ENCODE measurements around the gene TTLL5.
A peak's percentile ranks its signal among the peaks of the same experiment; 100 is the strongest.
"Not testable (repeated sequence)": the region's sequence is repeated elsewhere in the genome, so short reads cannot be mapped to it uniquely, and the experiment has no call there.

TTLL5 gene

DNA sequence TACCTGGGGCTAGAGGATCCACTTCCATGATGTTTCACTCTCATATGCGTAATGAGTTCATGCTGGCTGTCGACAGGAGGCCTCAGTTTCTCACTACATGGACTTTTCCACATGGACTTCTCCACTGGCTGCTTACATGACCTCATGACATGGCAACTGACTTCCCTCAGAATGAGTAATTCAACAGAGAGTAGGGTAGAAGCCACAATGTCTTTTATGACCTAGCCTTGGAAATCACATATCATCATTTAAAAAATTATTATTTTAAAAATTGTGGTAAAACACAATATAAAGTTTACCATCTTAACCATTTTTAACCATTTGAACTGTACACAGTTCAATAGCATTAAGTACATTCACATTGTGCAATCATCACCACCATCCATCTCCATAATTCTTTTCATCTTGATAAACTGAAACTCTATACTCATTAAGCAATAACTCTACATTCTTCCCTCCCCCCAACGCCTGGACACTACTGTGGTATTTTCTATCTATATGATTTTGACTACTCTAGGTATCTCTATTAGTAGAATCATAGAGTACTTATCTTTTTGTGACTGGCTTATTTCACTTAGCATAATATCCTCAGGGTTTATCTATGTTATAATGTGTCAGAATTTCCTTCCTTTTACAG lies 176.2 kb downstream of the TTLL5 start:
- no peak overlapping the region for H3K4me3 ChIP-seq (ENCODE audit: low read length)
- DNase-seq (ENCODE audit: low read depth): peak; percentile 52
- H3K9ac ChIP-seq (ENCODE audit: low read length): no peak overlapping the region
- H3K27me3 ChIP-seq (replicated peaks; ENCODE audit: control insufficient read depth, insufficient read depth, low read length): no peaks in the 10 kb centered on the region
- peaks cover 6% of the 10 kb centered on the region for H3K4me1 ChIP-seq (ENCODE audit: control insufficient read depth, insufficient read depth, low read length)
- no peaks in the 10 kb centered on the region for H3K36me3 ChIP-seq (ENCODE audit: control insufficient read depth, insufficient read depth, low read length, severe bottlenecking)
- H3K9me3 ChIP-seq (ENCODE audit: control insufficient read depth, low read length): peaks cover 13% of the 10 kb centered on the region

DNA sequence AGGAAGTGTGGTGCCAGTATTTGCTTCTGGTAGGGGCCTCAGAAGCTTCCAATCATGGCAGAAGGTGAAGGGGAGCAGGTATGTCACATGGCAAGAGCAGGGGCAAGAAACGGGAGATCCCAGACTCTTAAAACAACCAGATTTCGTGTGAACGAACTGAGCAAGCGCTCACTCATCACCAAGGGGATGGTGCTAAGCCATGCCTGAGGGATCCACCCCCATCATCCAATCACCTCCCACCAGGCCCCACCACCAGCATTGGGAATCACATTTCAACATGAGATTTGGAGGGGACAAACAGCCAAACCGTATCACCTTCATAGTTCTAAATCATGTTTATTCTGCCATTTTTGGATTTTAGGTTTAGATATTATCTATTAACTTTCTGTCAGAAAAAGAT lies 179.9 kb downstream of the TTLL5 start:
- H3K9me3 ChIP-seq (ENCODE audit: control insufficient read depth, low read length): peaks cover 13% of the 10 kb centered on the region
- no peak overlapping the region for H3K9ac ChIP-seq (ENCODE audit: low read length)
- no peaks in the 10 kb centered on the region for H3K27me3 ChIP-seq (replicated peaks; ENCODE audit: control insufficient read depth, insufficient read depth, low read length)
- no peak overlapping the region for H3K4me3 ChIP-seq (ENCODE audit: low read length)
- H3K36me3 ChIP-seq (ENCODE audit: control insufficient read depth, insufficient read depth, low read length, severe bottlenecking): no peaks in the 10 kb centered on the region
- DNase-seq (ENCODE audit: low read depth): no peak
- peaks cover 5% of the 10 kb centered on the region for H3K4me1 ChIP-seq (ENCODE audit: control insufficient read depth, insufficient read depth, low read length)

DNA sequence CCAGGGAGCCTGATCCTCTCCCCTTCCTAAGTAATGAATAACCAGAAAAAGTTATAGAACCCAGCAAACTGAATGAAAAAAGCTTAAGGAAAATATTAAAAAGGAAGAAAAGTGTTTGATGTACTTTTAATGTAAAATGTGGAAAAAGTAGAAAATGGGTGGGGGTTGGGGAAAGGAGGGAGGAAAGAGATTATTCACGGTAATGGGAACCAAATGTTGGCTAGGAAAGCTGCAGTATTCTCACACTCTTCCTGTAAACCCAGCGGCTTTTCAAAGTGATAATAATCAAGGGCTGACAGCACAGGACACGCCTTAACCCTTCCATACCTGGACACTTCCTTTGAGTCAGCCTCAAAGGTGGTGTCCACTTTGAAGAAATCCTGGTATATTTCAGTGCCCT lies 181.5 kb downstream of the TTLL5 start:
- DNase-seq (ENCODE audit: low read depth): no peak
- no peak overlapping the region for H3K9ac ChIP-seq (ENCODE audit: low read length)
- H3K9me3 ChIP-seq (ENCODE audit: control insufficient read depth, low read length): peaks cover 13% of the 10 kb centered on the region
- no peaks in the 10 kb centered on the region for H3K36me3 ChIP-seq (ENCODE audit: control insufficient read depth, insufficient read depth, low read length, severe bottlenecking)
- H3K27me3 ChIP-seq (replicated peaks; ENCODE audit: control insufficient read depth, insufficient read depth, low read length): no peaks in the 10 kb centered on the region
- peaks cover 11% of the 10 kb centered on the region for H3K4me1 ChIP-seq (ENCODE audit: control insufficient read depth, insufficient read depth, low read length)
- H3K4me3 ChIP-seq (ENCODE audit: low read length): no peak overlapping the region

DNA sequence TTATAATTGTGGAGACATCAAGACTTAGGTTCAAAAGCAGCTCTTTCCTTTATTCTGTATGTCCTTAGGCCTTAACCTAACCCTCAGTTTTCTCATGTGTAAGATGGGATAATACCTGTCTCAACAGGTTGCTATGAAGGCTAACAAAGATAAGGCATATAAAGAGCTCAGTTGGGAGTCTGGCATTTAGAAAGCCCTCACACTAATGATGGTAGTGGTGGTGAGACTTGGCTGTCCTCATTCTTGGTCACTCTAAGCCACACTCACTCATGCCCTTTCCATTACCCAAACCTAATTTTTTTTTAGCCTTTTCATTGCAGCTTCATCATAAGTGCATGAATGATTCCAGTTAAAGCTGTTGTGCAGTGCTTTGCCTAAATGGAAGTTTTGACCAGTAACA lies 183.4 kb downstream of the TTLL5 start:
- H3K27me3 ChIP-seq (replicated peaks; ENCODE audit: control insufficient read depth, insufficient read depth, low read length): no peaks in the 10 kb centered on the region
- DNase-seq (ENCODE audit: low read depth): no peak
- peaks cover 21% of the 10 kb centered on the region for H3K4me1 ChIP-seq (ENCODE audit: control insufficient read depth, insufficient read depth, low read length)
- no peaks in the 10 kb centered on the region for H3K36me3 ChIP-seq (ENCODE audit: control insufficient read depth, insufficient read depth, low read length, severe bottlenecking)
- H3K4me3 ChIP-seq (ENCODE audit: low read length): no peak overlapping the region
- no peak overlapping the region for H3K9ac ChIP-seq (ENCODE audit: low read length)
- peaks cover 4% of the 10 kb centered on the region for H3K9me3 ChIP-seq (ENCODE audit: control insufficient read depth, low read length)

DNA sequence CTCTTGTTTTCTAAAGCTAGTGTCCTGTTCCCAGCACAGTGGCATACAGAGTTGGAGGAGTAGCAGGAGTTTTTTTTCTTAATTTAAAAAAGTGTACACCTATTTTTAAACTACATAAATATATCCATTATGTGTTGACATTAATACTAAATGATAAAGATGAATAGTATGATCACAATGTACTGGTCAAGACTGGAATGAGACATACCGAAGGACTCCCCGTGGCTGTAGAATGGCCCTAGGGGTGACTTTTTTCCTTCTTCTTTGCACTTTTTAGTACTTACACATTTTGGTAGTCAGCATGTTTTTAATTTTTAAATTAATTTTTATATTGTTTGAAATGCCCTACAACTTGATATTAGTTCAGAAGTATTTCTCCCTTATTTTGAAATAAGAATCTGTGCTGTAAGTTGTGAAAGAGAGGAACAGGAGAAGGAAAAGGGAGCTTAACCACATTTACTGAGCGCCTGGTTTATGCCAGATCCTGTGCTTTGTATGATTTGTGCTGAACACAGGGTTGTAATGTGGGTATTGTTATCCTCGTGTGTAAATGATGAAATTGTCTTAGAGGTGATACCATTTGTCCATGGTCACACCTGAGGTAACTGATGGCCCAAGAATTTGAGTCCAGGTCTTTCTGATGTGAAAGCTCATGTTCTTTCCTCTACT lies 184.2 kb downstream of the TTLL5 start:
- Histone ChIP-seq H3K4me3 (ENCODE audit: low read length) (no peak overlapping the region), H3K9me3 (ENCODE audit: control insufficient read depth, low read length) (no peaks in the 10 kb centered on the region), H3K36me3 (ENCODE audit: control insufficient read depth, insufficient read depth, low read length, severe bottlenecking) (no peaks in the 10 kb centered on the region), H3K4me1 (ENCODE audit: control insufficient read depth, insufficient read depth, low read length) (peaks cover 21% of the 10 kb centered on the region), H3K27me3 (replicated peaks; ENCODE audit: control insufficient read depth, insufficient read depth, low read length) (no peaks in the 10 kb centered on the region), H3K9ac (ENCODE audit: low read length) (no peak overlapping the region)
- no peak for DNase-seq (ENCODE audit: low read depth)

DNA sequence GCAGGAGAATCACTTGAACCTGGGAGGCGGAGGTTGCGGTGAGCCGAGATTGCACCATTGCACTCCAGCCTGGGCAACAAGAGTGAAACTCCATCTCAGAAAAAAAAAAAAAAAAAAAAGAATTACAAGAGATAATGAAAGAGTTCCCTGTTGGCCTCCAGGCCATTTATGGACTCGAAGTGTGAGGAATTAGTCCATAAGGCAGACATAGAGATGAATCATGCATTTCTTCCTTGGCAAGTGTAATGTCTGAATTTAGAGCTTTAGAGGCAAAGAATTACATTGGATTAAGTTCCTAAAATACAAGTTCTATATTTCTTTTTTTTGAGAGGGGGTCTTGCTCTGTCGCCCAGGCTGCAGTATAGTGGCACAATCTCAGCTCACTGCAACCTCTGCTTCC lies 185.6 kb downstream of the TTLL5 start:
- H3K4me3 ChIP-seq (ENCODE audit: low read length); H3K27me3 ChIP-seq (replicated peaks; ENCODE audit: control insufficient read depth, insufficient read depth, low read length); H3K9me3 ChIP-seq (ENCODE audit: control insufficient read depth, low read length); DNase-seq (ENCODE audit: low read depth); H3K36me3 ChIP-seq (ENCODE audit: control insufficient read depth, insufficient read depth, low read length, severe bottlenecking); H3K9ac ChIP-seq (ENCODE audit: low read length): not testable (repeated sequence)
- H3K4me1 ChIP-seq (ENCODE audit: control insufficient read depth, insufficient read depth, low read length): peaks cover 21% of the 10 kb centered on the region

DNA sequence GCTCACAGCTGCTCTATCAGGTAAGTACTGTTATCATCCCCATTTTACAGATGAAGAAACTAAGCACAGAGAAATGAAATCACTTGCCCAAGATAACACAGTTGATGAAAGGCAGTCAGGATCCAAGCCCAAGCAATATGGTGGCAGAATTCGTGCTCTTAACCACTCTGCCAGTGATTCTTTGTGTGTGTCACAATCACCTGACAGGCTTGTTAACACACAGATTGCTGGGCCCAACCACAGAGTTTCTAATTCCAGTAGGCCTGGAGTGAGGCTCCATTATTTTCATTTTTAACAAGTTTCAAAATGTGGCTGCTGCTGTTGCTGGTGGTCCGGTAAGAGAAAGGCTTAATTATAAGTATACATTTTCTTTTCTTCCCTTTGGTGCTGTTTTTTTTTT lies 186.5 kb downstream of the TTLL5 start:
- no peaks in the 10 kb centered on the region for H3K9me3 ChIP-seq (ENCODE audit: control insufficient read depth, low read length)
- DNase-seq (ENCODE audit: low read depth): no peak
- H3K4me3 ChIP-seq (ENCODE audit: low read length): no peak overlapping the region
- H3K36me3 ChIP-seq (ENCODE audit: control insufficient read depth, insufficient read depth, low read length, severe bottlenecking): no peaks in the 10 kb centered on the region
- peaks cover 18% of the 10 kb centered on the region for H3K4me1 ChIP-seq (ENCODE audit: control insufficient read depth, insufficient read depth, low read length)
- H3K9ac ChIP-seq (ENCODE audit: low read length): no peak overlapping the region
- no peaks in the 10 kb centered on the region for H3K27me3 ChIP-seq (replicated peaks; ENCODE audit: control insufficient read depth, insufficient read depth, low read length)

DNA sequence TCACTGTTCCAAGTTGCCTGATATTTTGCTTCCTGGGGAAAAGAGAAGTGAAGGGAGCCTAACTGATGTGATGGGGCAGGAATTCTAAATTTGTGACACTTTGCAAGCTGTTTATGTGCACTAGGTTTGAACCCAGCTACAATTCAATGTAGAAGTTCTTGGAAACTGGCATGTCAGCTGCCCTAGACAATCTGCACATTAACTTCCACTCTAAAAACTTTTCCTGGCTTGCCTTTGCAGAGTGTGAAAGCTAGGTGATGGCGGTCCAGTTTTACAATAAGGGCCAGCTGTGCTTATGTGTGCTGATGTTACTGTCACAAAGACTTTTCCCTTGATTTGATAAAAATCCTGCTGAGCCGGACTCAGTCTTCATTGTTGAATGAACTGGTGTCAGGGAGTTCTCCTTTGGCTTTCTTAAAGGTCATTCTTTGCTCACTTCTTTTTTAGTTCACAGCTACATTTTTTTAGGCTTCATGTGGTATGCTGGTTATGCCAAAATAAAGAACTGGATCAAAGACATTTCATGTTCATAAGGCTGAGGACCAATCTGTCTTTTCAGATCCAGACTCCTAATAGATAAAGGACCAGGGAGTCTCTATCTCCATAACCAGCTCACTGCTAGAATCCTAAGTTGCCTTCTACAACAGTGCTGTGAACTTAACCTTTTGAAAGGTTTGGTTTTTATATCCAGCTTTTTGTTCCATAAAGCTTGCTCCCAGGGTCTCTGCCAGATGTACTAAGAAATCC lies 187.3 kb downstream of the TTLL5 start:
- DNase-seq (ENCODE audit: low read depth): no peak
- H3K4me3 ChIP-seq (ENCODE audit: low read length): no peak overlapping the region
- H3K27me3 ChIP-seq (replicated peaks; ENCODE audit: control insufficient read depth, insufficient read depth, low read length): no peaks in the 10 kb centered on the region
- peaks cover 21% of the 10 kb centered on the region for H3K4me1 ChIP-seq (ENCODE audit: control insufficient read depth, insufficient read depth, low read length)
- H3K36me3 ChIP-seq (ENCODE audit: control insufficient read depth, insufficient read depth, low read length, severe bottlenecking): no peaks in the 10 kb centered on the region
- H3K9ac ChIP-seq (ENCODE audit: low read length): no peak overlapping the region
- H3K9me3 ChIP-seq (ENCODE audit: control insufficient read depth, low read length): no peaks in the 10 kb centered on the region

DNA sequence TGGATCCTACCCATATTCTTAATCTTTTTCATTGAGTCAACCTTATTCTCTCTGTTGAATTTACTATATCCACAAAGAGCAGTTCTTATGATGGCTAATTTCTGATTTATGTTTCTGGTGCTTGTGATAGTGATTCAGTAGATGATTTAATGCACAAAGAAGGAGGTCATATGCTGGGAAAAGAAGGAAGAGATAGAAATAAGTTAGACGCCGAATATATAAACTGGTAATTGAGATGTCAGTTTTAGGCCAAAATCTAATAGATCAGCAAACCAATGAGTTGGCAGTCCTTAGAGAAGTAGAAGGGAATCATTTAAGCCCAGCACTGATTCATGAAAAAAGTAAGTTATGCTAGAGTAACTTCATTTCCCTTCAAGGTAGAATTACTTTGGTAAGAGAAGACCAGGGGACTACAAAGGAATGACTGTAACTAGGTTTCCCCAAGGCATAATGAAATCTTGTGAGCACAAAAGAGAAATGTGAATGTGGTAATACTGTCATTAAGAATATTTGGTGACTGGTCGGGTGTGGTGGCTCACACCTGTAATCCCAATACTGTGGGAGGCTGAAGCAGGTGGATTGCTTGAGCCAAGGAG lies 188.4 kb downstream of the TTLL5 start:
- no peak for DNase-seq (ENCODE audit: low read depth)
- no peak overlapping the region for H3K4me3 ChIP-seq (ENCODE audit: low read length)
- H3K9me3 ChIP-seq (ENCODE audit: control insufficient read depth, low read length): no peaks in the 10 kb centered on the region
- H3K36me3 ChIP-seq (ENCODE audit: control insufficient read depth, insufficient read depth, low read length, severe bottlenecking): no peaks in the 10 kb centered on the region
- H3K4me1 ChIP-seq (ENCODE audit: control insufficient read depth, insufficient read depth, low read length): peaks cover 28% of the 10 kb centered on the region
- no peak overlapping the region for H3K9ac ChIP-seq (ENCODE audit: low read length)
- H3K27me3 ChIP-seq (replicated peaks; ENCODE audit: control insufficient read depth, insufficient read depth, low read length): no peaks in the 10 kb centered on the region

DNA sequence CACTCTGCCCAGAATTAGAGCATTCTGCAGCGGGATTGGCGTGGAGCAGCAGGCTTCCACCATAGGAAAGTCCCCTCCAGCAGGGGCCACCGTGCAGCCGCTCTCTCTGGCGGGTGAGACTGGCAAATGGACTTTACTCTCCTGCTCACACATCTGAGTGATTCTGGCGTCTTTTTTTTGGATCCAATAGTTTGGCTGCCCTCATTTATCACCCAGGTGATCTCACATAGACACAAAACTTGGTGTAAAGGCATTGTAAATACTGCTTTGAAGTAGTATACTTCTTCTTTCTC lies 190.5 kb downstream of the TTLL5 start:
- no peaks in the 10 kb centered on the region for H3K27me3 ChIP-seq (replicated peaks; ENCODE audit: control insufficient read depth, insufficient read depth, low read length)

DNA sequence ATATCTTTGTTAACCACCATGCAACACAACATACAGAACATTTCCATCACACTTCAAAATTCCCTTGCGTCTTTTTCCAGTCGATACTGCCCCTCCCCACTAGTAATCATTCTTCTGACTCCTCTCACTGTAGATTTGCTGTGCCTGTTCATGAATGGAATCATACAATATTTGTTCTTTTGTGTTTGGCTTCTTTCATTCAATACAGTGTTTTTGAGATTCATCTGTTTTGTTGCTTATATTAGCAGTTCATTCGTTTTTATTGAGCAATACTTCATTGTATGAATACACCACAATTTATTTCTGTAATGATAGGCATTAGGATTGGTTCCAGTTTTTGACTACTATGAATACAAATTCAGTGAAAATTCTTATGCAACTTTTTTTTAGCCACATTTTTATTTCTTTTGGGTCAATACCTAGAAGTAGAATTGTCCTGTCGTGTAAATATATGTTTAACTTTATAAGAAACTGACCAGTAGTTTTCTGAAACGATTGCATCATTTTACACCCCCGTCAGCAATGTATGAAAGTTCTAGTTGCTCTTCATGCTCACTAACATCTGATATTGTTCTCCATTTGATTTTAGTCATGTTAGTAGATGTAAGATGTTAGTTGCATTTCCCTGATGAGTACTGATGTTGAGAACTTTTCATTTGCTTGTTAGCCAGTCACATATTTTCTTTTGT lies 193.2 kb downstream of the TTLL5 start:
- no peaks in the 10 kb centered on the region for H3K27me3 ChIP-seq (replicated peaks; ENCODE audit: control insufficient read depth, insufficient read depth, low read length)
- DNase-seq (ENCODE audit: low read depth): no peak
- no peaks in the 10 kb centered on the region for H3K9me3 ChIP-seq (ENCODE audit: control insufficient read depth, low read length)
- no peak overlapping the region for H3K9ac ChIP-seq (ENCODE audit: low read length)
- no peaks in the 10 kb centered on the region for H3K36me3 ChIP-seq (ENCODE audit: control insufficient read depth, insufficient read depth, low read length, severe bottlenecking)
- H3K4me3 ChIP-seq (ENCODE audit: low read length): peak overlapping the region; percentile 9
- H3K4me1 ChIP-seq (ENCODE audit: control insufficient read depth, insufficient read depth, low read length): peaks cover 15% of the 10 kb centered on the region

More for the DNA sequence above, 190.5 kb downstream of the TTLL5 start:
- no peak overlapping the region for H3K9ac ChIP-seq (ENCODE audit: low read length)
- no peaks in the 10 kb centered on the region for H3K9me3 ChIP-seq (ENCODE audit: control insufficient read depth, low read length)
- peaks cover 30% of the 10 kb centered on the region for H3K4me1 ChIP-seq (ENCODE audit: control insufficient read depth, insufficient read depth, low read length)
- DNase-seq (ENCODE audit: low read depth): no peak
- H3K4me3 ChIP-seq (ENCODE audit: low read length): no peak overlapping the region
- no peaks in the 10 kb centered on the region for H3K36me3 ChIP-seq (ENCODE audit: control insufficient read depth, insufficient read depth, low read length, severe bottlenecking)
